Measurements from ENCODE around the gene VIPR2. TPM values are rescaled to one million over a fixed set of nuclear protein-coding genes. Genes with fewer than 3 reads are reported as not detected.

VIPR2 gene
- polyA plus RNA-seq, 1 experiment, result not detected

DNA sequence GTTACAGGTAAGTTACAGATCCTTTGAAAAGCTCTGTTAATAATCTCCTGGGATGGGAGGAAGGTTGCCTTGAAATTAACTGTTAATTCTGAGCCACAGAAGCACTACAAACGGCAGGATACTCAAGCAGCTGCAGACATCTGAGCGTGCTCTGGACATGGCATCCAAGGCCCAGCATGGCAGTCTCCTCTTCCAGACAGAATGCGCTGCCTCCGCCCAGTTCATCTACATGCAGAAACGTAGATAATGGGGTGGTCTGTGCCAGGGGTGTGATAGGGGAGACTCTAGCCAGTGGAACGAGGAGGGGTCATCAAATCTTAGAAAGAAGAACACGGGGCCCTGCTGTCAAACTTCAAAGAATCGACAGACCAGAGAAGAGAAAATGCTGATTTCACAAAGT lies 13.8 kb downstream of the VIPR2 start:
- ChIA-PET CTCF (no interaction called here), POLR2A (no interaction called here)
- Histone ChIP-seq H3K4me3 (ENCODE audit: low read depth, low read length) (no peak overlapping the region), H3K36me3 (ENCODE audit: control insufficient read depth, insufficient read depth, low read length) (no peaks in the 10 kb centered on the region), H3K27me3 (ENCODE audit: control insufficient read depth, insufficient read depth, low read length) (no peaks in the 10 kb centered on the region)
- TF ChIP-seq, protein P1, sequence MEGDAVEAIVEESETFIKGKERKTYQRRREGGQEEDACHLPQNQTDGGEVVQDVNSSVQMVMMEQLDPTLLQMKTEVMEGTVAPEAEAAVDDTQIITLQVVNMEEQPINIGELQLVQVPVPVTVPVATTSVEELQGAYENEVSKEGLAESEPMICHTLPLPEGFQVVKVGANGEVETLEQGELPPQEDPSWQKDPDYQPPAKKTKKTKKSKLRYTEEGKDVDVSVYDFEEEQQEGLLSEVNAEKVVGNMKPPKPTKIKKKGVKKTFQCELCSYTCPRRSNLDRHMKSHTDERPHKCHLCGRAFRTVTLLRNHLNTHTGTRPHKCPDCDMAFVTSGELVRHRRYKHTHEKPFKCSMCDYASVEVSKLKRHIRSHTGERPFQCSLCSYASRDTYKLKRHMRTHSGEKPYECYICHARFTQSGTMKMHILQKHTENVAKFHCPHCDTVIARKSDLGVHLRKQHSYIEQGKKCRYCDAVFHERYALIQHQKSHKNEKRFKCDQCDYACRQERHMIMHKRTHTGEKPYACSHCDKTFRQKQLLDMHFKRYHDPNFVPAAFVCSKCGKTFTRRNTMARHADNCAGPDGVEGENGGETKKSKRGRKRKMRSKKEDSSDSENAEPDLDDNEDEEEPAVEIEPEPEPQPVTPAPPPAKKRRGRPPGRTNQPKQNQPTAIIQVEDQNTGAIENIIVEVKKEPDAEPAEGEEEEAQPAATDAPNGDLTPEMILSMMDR (IDR thresholded peaks at IDR 0.05; ENCODE audit: insufficient read depth, low read depth, low read length), result no peak
- DNase-seq (ENCODE audit: low read depth), result no peak

GRCh38 chr7:159130199-159130775 lies 14.4 kb downstream of the VIPR2 start:
- ChIA-PET POLR2A (no interaction called here), CTCF (no interaction called here)
- H3K36me3 ChIP-seq (ENCODE audit: control insufficient read depth, insufficient read depth, low read length), result no peaks in the 10 kb centered on the region; the same call in 1 of the 2 replicates
- no peaks in the 10 kb centered on the region for H3K27me3 ChIP-seq (ENCODE audit: control insufficient read depth, insufficient read depth, low read length)
- DNase-seq (ENCODE audit: low read depth), result no peak
- H3K4me3 ChIP-seq (ENCODE audit: low read depth, low read length), result no peak overlapping the region
- TF ChIP-seq, protein P1 (IDR thresholded peaks at IDR 0.05; ENCODE audit: insufficient read depth, low read depth, low read length), result no peak

DNA sequence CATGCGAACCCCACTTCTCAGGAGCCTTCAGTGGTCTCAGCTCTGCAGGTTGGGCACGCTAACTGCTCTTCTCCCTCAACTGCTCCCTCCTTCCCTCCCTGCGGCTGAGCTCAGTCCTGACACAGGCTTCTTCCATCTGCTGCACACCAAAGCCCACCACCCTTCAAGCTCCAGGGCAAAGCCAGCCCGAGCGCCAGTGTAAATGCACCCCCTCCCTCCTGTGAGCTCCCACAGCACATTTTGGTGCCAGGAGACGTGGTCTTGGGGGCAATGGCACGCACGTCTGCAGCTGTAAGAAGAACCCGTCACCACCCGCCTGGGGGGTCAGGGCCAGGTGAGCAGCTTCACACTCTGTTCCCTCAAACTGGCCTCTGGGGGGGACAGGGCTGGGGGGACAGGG lies 15.9 kb downstream of the VIPR2 start:
- POLR2A ChIA-PET, result no interaction called here
- TF ChIP-seq, protein P1 (IDR thresholded peaks at IDR 0.05; ENCODE audit: insufficient read depth, low read depth, low read length), result no peak
- H3K4me3 ChIP-seq (ENCODE audit: low read depth, low read length), result no peak overlapping the region
- no peaks in the 10 kb centered on the region for H3K27me3 ChIP-seq (ENCODE audit: control insufficient read depth, insufficient read depth, low read length)
- no peak for DNase-seq (ENCODE audit: low read depth)
- no peaks in the 10 kb centered on the region; the same call in 1 of the 2 replicates for H3K36me3 ChIP-seq (ENCODE audit: control insufficient read depth, insufficient read depth, low read length)
- CTCF ChIA-PET, result interaction anchor here (1.3 kb wide), 1 partner anchor 13 kb away, joined by 3 read pairs; no protein-coding TSS in a partner anchor

DNA sequence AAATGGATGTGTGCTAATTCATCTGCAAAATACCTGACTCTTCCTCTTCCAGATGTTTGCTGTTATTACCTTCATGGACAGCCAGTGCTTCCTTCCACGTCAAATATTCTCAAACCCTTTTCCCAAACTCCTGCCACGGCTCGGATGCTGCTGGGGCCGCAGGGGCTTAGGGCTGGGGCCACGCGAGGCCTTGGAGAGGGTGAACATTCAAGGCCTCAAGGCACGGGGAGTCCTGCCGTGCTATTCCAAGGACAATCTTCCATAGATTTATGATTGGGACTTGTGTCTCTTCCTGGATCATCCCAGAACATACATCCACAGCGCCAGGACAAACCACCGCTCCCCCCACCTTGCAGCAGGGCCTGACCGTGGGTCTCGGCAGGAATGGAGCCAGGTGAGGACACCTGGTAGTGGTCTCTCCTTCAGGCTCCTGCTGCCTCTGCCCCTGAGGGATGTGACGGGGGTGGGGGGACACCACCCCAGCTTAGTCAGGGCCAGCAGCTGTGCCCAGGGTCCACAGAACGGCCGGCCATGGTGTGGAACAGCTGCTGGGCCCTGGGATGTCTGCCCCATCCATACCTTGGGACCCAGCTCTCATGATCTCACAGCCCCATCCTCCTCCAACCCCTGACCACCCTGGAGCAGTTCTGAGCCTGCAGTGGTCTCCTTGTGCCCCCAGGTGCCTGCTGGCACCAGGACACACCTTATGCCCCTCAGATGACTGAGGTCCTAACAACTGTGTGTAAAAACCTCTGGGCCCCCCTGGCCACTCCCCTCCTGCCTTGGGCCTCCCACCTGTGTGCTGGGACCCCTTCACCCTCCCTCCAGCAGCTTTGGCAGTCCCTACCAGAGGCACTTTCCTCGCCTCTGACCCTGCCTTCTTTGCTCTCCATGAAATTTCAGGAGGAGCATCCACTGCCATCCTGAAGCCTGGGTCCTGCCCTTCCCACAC lies 16.7 kb downstream of the VIPR2 start:
- CTCF ChIA-PET, result interaction anchor here (1.3 kb wide), 1 partner anchor 12 kb away, joined by 3 read pairs; no protein-coding TSS in a partner anchor
- DNase-seq (ENCODE audit: low read depth), result no peak

More for the DNA sequence above, 16.7 kb downstream of the VIPR2 start:
- Histone ChIP-seq H3K36me3 (ENCODE audit: control insufficient read depth, insufficient read depth, low read length) (no peaks in the 10 kb centered on the region; the same call in 1 of the 2 replicates), H3K4me3 (ENCODE audit: low read depth, low read length) (no peak overlapping the region), H3K27me3 (ENCODE audit: control insufficient read depth, insufficient read depth, low read length) (no peaks in the 10 kb centered on the region)
- TF ChIP-seq, protein P1 (IDR thresholded peaks at IDR 0.05; ENCODE audit: insufficient read depth, low read depth, low read length), result no peak
- POLR2A ChIA-PET, result no interaction called here
